ENCODE data around the gene HTR1E.
"Not testable (repeated sequence)": the region's sequence is repeated elsewhere in the genome, so short reads cannot be mapped to it uniquely, and the experiment has no call there.

The HTR1E gene

GRCh38 chr6:86973088-86973487, 35.8 kb downstream of the HTR1E start:
- DNase-seq (ENCODE audit: low spot score): no peak

GRCh38 chr6:86978251-86978650, 40.9 kb downstream of the HTR1E start:
- no peak for DNase-seq (ENCODE audit: low spot score)

GRCh38 chr6:87001494-87001893, 64.2 kb downstream of the HTR1E start:
- no peak for DNase-seq (ENCODE audit: low spot score)

GRCh38 chr6:87002391-87002790, 65.1 kb downstream of the HTR1E start:
- not testable (repeated sequence) for DNase-seq (ENCODE audit: low spot score)

GRCh38 chr6:87006541-87006940, 69.2 kb downstream of the HTR1E start:
- DNase-seq (ENCODE audit: low spot score): not testable (repeated sequence)

- not testable (repeated sequence) for DNase-seq (ENCODE audit: low spot score)
Observed at GRCh38 chr6:87009581-87009980, 72.3 kb downstream of the HTR1E start.

GRCh38 chr6:87012035-87012434, 74.7 kb downstream of the HTR1E start:
- DNase-seq (ENCODE audit: low spot score): no peak

- no peak for DNase-seq (ENCODE audit: low spot score)
Observed at GRCh38 chr6:87012743-87013142, 75.4 kb downstream of the HTR1E start.

- no peak for DNase-seq (ENCODE audit: low spot score)
Observed at GRCh38 chr6:87016772-87017171, 79.4 kb downstream of the HTR1E start.

GRCh38 chr6:87027021-87027420, 89.7 kb downstream of the HTR1E start:
- no peak for DNase-seq (ENCODE audit: low spot score)

GRCh38 chr6:87029711-87030314, 92.5 kb downstream of the HTR1E start:
- DNase-seq (ENCODE audit: low spot score): peak; percentile 41

- no peak for DNase-seq (ENCODE audit: low spot score)
Observed at GRCh38 chr6:87040729-87041128, 103.4 kb downstream of the HTR1E start.

GRCh38 chr6:87045521-87046075, 108.3 kb downstream of the HTR1E start:
- DNase-seq (ENCODE audit: low spot score): no peak

- DNase-seq (ENCODE audit: low spot score): no peak
Observed at GRCh38 chr6:87049779-87050178, 112.5 kb downstream of the HTR1E start.

- DNase-seq (ENCODE audit: low spot score): no peak
Observed at GRCh38 chr6:87053312-87053711, 116.0 kb downstream of the HTR1E start.

- no peak for DNase-seq (ENCODE audit: low spot score)
Observed at GRCh38 chr6:87054143-87054833, 117.0 kb downstream of the HTR1E start.

- DNase-seq (ENCODE audit: low spot score): no peak
Observed at GRCh38 chr6:87059943-87060342, 122.6 kb downstream of the HTR1E start.

- DNase-seq (ENCODE audit: low spot score): no peak
Observed at GRCh38 chr6:87065117-87065516, 127.8 kb downstream of the HTR1E start.

All from kidney tubule cell (primary cell).